Naive thymus-derived CD4-positive, alpha-beta T cell (primary cell): Measurements from ENCODE around the gene GRIK1. TPM values are rescaled to one million over a fixed set of nuclear protein-coding genes. Genes with fewer than 3 reads are reported as not detected.

Experiments
- ATAC-seq: fragments of 150-1000 bp; cut with Tn5 transposase; 2 replicates; pipeline ENCODE4 v1.10.0; 2021; ENCODE audit warnings: mild to moderate bottlenecking, moderate library complexity
- CTCF ChIA-PET: fragments of 350-600 bp; sonication (Branson Sonifier 250); formaldehyde crosslinking; loops from one replicate; lab custom pipeline; 2021; ENCODE audit warnings: antibody characterized with exemption; lab: Charles Lee
- POLR2A ChIA-PET: fragments of 350-600 bp; sonication (Branson Sonifier 250); formaldehyde crosslinking; loops from one replicate; lab custom pipeline; 2021; ENCODE audit warnings: antibody characterized with exemption, inconsistent platforms; lab: Charles Lee
- DNase-seq, 9 donors: peaks; one replicate each; pipeline versions ENCODE4 v3.0.0 to v3.0.0-alpha.2; 2020 to 2022; ENCODE audit warnings: mixed read lengths in 1 of 9
- H3K27ac ChIP-seq: one replicate; pipeline ENCODE4 v1.7.0; 2013; ENCODE audit warnings: mild to moderate bottlenecking, low read depth, low read length, moderate library complexity
- H3K27me3 ChIP-seq, 2 donors: one replicate each; pipeline ENCODE4 v1.7.0; 2013; ENCODE audit warnings: low read length in 2 of 2, mild to moderate bottlenecking in 2 of 2, moderate library complexity in 2 of 2; ENCODE audit not compliant: control insufficient read depth in 2 of 2, insufficient read depth in 2 of 2
- H3K36me3 ChIP-seq, 3 experiments: 1 replicate in 2 of 3; 2 replicates in 1 of 3; pipeline ENCODE4 v1.7.0; 2013; ENCODE audit warnings: low read length in 3 of 3, mild to moderate bottlenecking in 3 of 3, moderate library complexity in 1 of 3; ENCODE audit not compliant: insufficient read depth in 3 of 3, control insufficient read depth in 2 of 3
- H3K4me1 ChIP-seq, 2 donors: one replicate each; pipeline ENCODE4 v1.7.0; 2013; ENCODE audit warnings: low read length in 2 of 2, mild to moderate bottlenecking in 2 of 2, moderate library complexity in 1 of 2; ENCODE audit not compliant: control insufficient read depth in 2 of 2, insufficient read depth in 2 of 2
- H3K4me3 ChIP-seq: 2 replicates; pipeline ENCODE4 v1.7.0; 2013; ENCODE audit warnings: mild to moderate bottlenecking, low read length
- H3K9me3 ChIP-seq, 3 experiments: 1 replicate in 2 of 3; 2 replicates in 1 of 3; pipeline ENCODE4 v1.7.0; 2013; ENCODE audit warnings: low read length in 3 of 3; ENCODE audit not compliant: control insufficient read depth in 2 of 3
- H3K27ac Mint-ChIP-seq, 9 donors: one replicate each; pipeline ENCODE4 v1.8.0; 2020 to 2022; ENCODE audit warnings: mixed read lengths in 9 of 9, mild to moderate bottlenecking in 8 of 9, moderate library complexity in 5 of 9, inconsistent platforms in 2 of 9
- H3K27me3 Mint-ChIP-seq, 5 donors: one replicate each; pipeline ENCODE4 v1.8.0; 2021 to 2022; ENCODE audit warnings: mixed read lengths in 5 of 5, mild to moderate bottlenecking in 1 of 5
- H3K36me3 Mint-ChIP-seq, 5 donors: one replicate each; pipeline ENCODE4 v1.8.0; 2020 to 2022; ENCODE audit warnings: mixed read lengths in 5 of 5, mild to moderate bottlenecking in 3 of 5, inconsistent platforms in 1 of 5
- H3K4me1 Mint-ChIP-seq, 7 donors: one replicate each; pipeline ENCODE4 v1.8.0; 2020 to 2022; ENCODE audit warnings: mixed read lengths in 7 of 7, mild to moderate bottlenecking in 3 of 7, inconsistent platforms in 1 of 7
- H3K4me3 Mint-ChIP-seq, 10 donors: one replicate each; pipeline ENCODE4 v1.8.0; 2020 to 2022; ENCODE audit warnings: mild to moderate bottlenecking in 10 of 10, mixed read lengths in 10 of 10, moderate library complexity in 6 of 10, inconsistent platforms in 2 of 10
- H3K9me3 Mint-ChIP-seq, 11 donors: one replicate each; pipeline ENCODE4 v1.8.0; 2020 to 2022; ENCODE audit warnings: mixed read lengths in 11 of 11, mild to moderate bottlenecking in 4 of 11, inconsistent platforms in 1 of 11, moderate library complexity in 1 of 11
- intact Hi-C, 2 donors: fragments of 100-400 bp; cut with micrococcal nuclease; formaldehyde crosslinking; loops; one replicate each; pipeline ENCODE4 v1.15.1; 2023
- polyA plus RNA-seq, 2 donors: library from polyadenylated mRNA; unstranded; fragments of 300-500 nt; fragmentation: Illumina TruSeq; gene quantifications; one replicate each; pipeline ENCODE4 v1.2.3, GENCODE V29; 2021
- total RNA-seq, 6 experiments: library from RNA in 5 of 6; stranded (reverse) in 5 of 6; gene quantifications; 1 replicate in 5 of 6; 2 replicates in 1 of 6; pipeline ENCODE4 v1.2.3 and lab custom pipeline; 2021 to 2026

Gene GRIK1
- total and polyA plus RNA-seq, 7 experiments from 2014 or later, result 0.10 TPM; not detected in 6

GRCh38 chr21:29716753-29717152, 223.0 kb downstream of the GRIK1 start:
- Mint-ChIP-seq H3K4me3 (no peak overlapping the region), H3K36me3 (no peaks in the 10 kb centered on the region), H3K27ac (no peak overlapping the region), H3K9me3 (peaks cover 0 to 7% (median 4%) of the 10 kb centered on the region in 11 donors), H3K4me1 (no peaks in the 10 kb centered on the region), H3K27me3 (peaks cover 0 to 22% (median 13%) of the 10 kb centered on the region in 5 donors)
- Histone ChIP-seq H3K27ac (no peak overlapping the region), H3K4me3 (no peak overlapping the region), H3K9me3 (no peaks in the 10 kb centered on the region), H3K36me3 (no peaks in the 10 kb centered on the region), H3K4me1 (no peaks in the 10 kb centered on the region), H3K27me3 (no peaks in the 10 kb centered on the region)
- DNase-seq (no peak), ATAC-seq (no peak)
- POLR2A ChIA-PET, result no interaction called here
- CTCF ChIA-PET, result no interaction called here
- intact Hi-C loops, result no loop called here

GRCh38 chr21:29715089-29715488, 224.7 kb downstream of the GRIK1 start:
- no peaks in the 10 kb centered on the region for H3K27me3 ChIP-seq
- H3K4me1 ChIP-seq, result no peaks in the 10 kb centered on the region
- ATAC-seq (no peak), DNase-seq (no peak)
- Mint-ChIP-seq H3K4me1 (no peaks in the 10 kb centered on the region), H3K9me3 (peaks cover 0 to 7% (median 4%) of the 10 kb centered on the region in 11 donors), H3K36me3 (no peaks in the 10 kb centered on the region), H3K27me3 (peaks cover 0 to 21% (median 13%) of the 10 kb centered on the region in 5 donors), H3K27ac (no peak overlapping the region), H3K4me3 (no peak overlapping the region)
- no peaks in the 10 kb centered on the region for H3K36me3 ChIP-seq
- intact Hi-C loops, result no loop called here
- no peak overlapping the region for H3K4me3 ChIP-seq
- ChIA-PET CTCF (no interaction called here), POLR2A (no interaction called here)
- H3K27ac ChIP-seq, result no peak overlapping the region
- H3K9me3 ChIP-seq, result no peaks in the 10 kb centered on the region

- Histone ChIP-seq H3K9me3 (no peaks in the 10 kb centered on the region), H3K4me3 (no peak overlapping the region), H3K36me3 (no peaks in the 10 kb centered on the region), H3K27ac (no peak overlapping the region), H3K27me3 (no peaks in the 10 kb centered on the region), H3K4me1 (no peaks in the 10 kb centered on the region)
- Mint-ChIP-seq H3K4me3 (no peak overlapping the region), H3K4me1 (no peaks in the 10 kb centered on the region), H3K27ac (no peak overlapping the region), H3K27me3 (peaks cover 0 to 17% (median 13%) of the 10 kb centered on the region in 5 donors), H3K36me3 (no peaks in the 10 kb centered on the region), H3K9me3 (peaks cover 0 to 7% (median 3%) of the 10 kb centered on the region in 11 donors)
- intact Hi-C loops, result no loop called here
- ChIA-PET CTCF (no interaction called here), POLR2A (no interaction called here)
- no peak for DNase-seq
- ATAC-seq, result no peak
Observed at GRCh38 chr21:29712818-29713217, 227.0 kb downstream of the GRIK1 start.

GRCh38 chr21:29711236-29711635, 228.6 kb downstream of the GRIK1 start:
- H3K27ac ChIP-seq, result no peak overlapping the region
- no peak overlapping the region for H3K4me3 ChIP-seq
- Mint-ChIP-seq H3K27me3 (peaks cover 0 to 17% (median 13%) of the 10 kb centered on the region in 5 donors), H3K4me1 (no peaks in the 10 kb centered on the region), H3K27ac (no peak overlapping the region), H3K9me3 (peaks cover 0 to 7% (median 2%) of the 10 kb centered on the region in 11 donors), H3K4me3 (no peak overlapping the region), H3K36me3 (no peaks in the 10 kb centered on the region)
- no peaks in the 10 kb centered on the region for H3K27me3 ChIP-seq
- CTCF ChIA-PET, result no interaction called here
- H3K4me1 ChIP-seq, result no peaks in the 10 kb centered on the region
- H3K9me3 ChIP-seq, result no peaks in the 10 kb centered on the region
- ATAC-seq (no peak), DNase-seq (no peak)
- intact Hi-C loops, result no loop called here
- no peaks in the 10 kb centered on the region for H3K36me3 ChIP-seq
- POLR2A ChIA-PET, result no interaction called here

GRCh38 chr21:29710498-29710897, 229.3 kb downstream of the GRIK1 start:
- Histone ChIP-seq H3K27ac (no peak overlapping the region), H3K4me1 (no peaks in the 10 kb centered on the region), H3K4me3 (no peak overlapping the region), H3K36me3 (no peaks in the 10 kb centered on the region), H3K27me3 (no peaks in the 10 kb centered on the region), H3K9me3 (no peaks in the 10 kb centered on the region)
- Mint-ChIP-seq H3K27ac (no peak overlapping the region), H3K27me3 (peaks cover 0 to 17% (median 13%) of the 10 kb centered on the region in 5 donors), H3K36me3 (no peaks in the 10 kb centered on the region), H3K4me3 (no peak overlapping the region), H3K4me1 (no peaks in the 10 kb centered on the region), H3K9me3 (peaks cover 0 to 4% (median 0%) of the 10 kb centered on the region in 11 donors)
- DNase-seq (no peak), ATAC-seq (no peak)
- CTCF ChIA-PET, result no interaction called here
- intact Hi-C loops, result no loop called here
- POLR2A ChIA-PET, result no interaction called here

GRCh38 chr21:29708401-29708800, 231.4 kb downstream of the GRIK1 start:
- CTCF ChIA-PET, result no interaction called here
- Mint-ChIP-seq H3K27me3 (peaks cover 0 to 7% (median 5%) of the 10 kb centered on the region in 5 donors), H3K9me3 (peaks cover 0 to 3% (median 0%) of the 10 kb centered on the region in 11 donors), H3K36me3 (no peaks in the 10 kb centered on the region), H3K4me3 (no peak overlapping the region), H3K4me1 (no peaks in the 10 kb centered on the region), H3K27ac (no peak overlapping the region)
- no peak for ATAC-seq
- intact Hi-C loops, result no loop called here
- no peaks in the 10 kb centered on the region for H3K36me3 ChIP-seq
- H3K9me3 ChIP-seq, result no peaks in the 10 kb centered on the region
- DNase-seq, result no peak
- no peak overlapping the region for H3K27ac ChIP-seq
- H3K27me3 ChIP-seq, result no peaks in the 10 kb centered on the region
- no peak overlapping the region for H3K4me3 ChIP-seq
- POLR2A ChIA-PET, result no interaction called here
- no peaks in the 10 kb centered on the region for H3K4me1 ChIP-seq

- Mint-ChIP-seq H3K9me3 (peaks cover 0 to 6% (median 0%) of the 10 kb centered on the region in 11 donors), H3K4me3 (no peak overlapping the region), H3K4me1 (no peaks in the 10 kb centered on the region), H3K27ac (no peak overlapping the region), H3K27me3 (no peaks in the 10 kb centered on the region), H3K36me3 (no peaks in the 10 kb centered on the region)
- ChIA-PET POLR2A (no interaction called here), CTCF (no interaction called here)
- Histone ChIP-seq H3K4me3 (no peak overlapping the region), H3K4me1 (no peaks in the 10 kb centered on the region), H3K27me3 (no peaks in the 10 kb centered on the region), H3K36me3 (no peaks in the 10 kb centered on the region), H3K9me3 (no peaks in the 10 kb centered on the region), H3K27ac (no peak overlapping the region)
- intact Hi-C loops, result no loop called here
- DNase-seq (no peak), ATAC-seq (no peak)
Observed at GRCh38 chr21:29704719-29705118, 235.1 kb downstream of the GRIK1 start.
